Esophagus muscularis mucosa (tissue), 4 donors: Measurements from ENCODE around the gene SND1. TPM values are rescaled to one million over a fixed set of nuclear protein-coding genes. Genes with fewer than 3 reads are reported as not detected.

Source experiments
- DNase-seq: peaks from one replicate; pipeline ENCODE4 v3.0.0-alpha.2; 2017; ENCODE audit errors: extremely low spot score
- H3K27ac ChIP-seq, 4 donors: fragments of 200-600 bp; sonication (generic); replicated peaks in 1 of 4; 1 replicate in 3 of 4; 2 replicates in 1 of 4; pipeline ENCODE4 v1.5.1; 2016 to 2019; ENCODE audit warnings: mild to moderate bottlenecking in 1 of 4
- H3K27me3 ChIP-seq, 4 donors: fragments of 200-600 bp; sonication (generic); one replicate each; pipeline versions ENCODE4 v1.5.1 to v1.6.0; 2016 to 2019
- H3K36me3 ChIP-seq, 4 donors: fragments of 200-600 bp; sonication (generic); one replicate each; pipeline ENCODE4 v1.5.1; 2016 to 2019
- H3K4me1 ChIP-seq, 4 donors: fragments of 200-600 bp; sonication (generic); one replicate each; pipeline ENCODE4 v1.5.1; 2016 to 2019
- H3K4me3 ChIP-seq, 4 donors: fragments of 200-600 bp; sonication (generic); 1 replicate in 2 of 4; 2 replicates in 2 of 4; pipeline ENCODE4 v1.5.1; 2016 to 2019; ENCODE audit warnings: mild to moderate bottlenecking in 4 of 4, moderate library complexity in 1 of 4
- H3K9me3 ChIP-seq, 4 donors: fragments of 200-600 bp; sonication (generic); 1 replicate in 3 of 4; 2 replicates in 1 of 4; pipeline ENCODE4 v1.5.1; 2016 to 2019
- EP300 ChIP-seq: sonication (generic); formaldehyde crosslinking; IDR thresholded peaks from one replicate; pipeline ENCODE4 v1.6.1; 2017; ENCODE audit warnings: antibody characterized with exemption
- POLR2A ChIP-seq: fragments of 450-650 bp; IDR thresholded peaks from one replicate; pipeline ENCODE4 v1.6.1; 2017; ENCODE audit warnings: antibody characterized with exemption, moderate library complexity, mild to moderate bottlenecking, low read depth
- POLR2AphosphoS5 ChIP-seq, 2 donors: sonication (generic); formaldehyde crosslinking; IDR thresholded peaks; one replicate each; pipeline ENCODE4 v1.6.1; 2017; ENCODE audit warnings: antibody characterized with exemption in 2 of 2
- WGBS: methylation state at CpG from one replicate; pipeline ENCODE4 v1.1.5; 2018; 5-methylcytosine and 5-hydroxymethylcytosine counted together
- intact Hi-C: fragments of 100-400 bp; cut with DNase I; formaldehyde crosslinking; loops from one replicate; pipeline ENCODE4 v1.15.1; 2023
- total RNA-seq, 4 donors: library from RNA; depleted of rRNA; stranded (reverse); fragments of >200 nt; gene quantifications; one replicate each; pipeline versions ENCODE4 v1.1.0 to v1.2.1, GENCODE V29; 2016
- TF ChIP-seq, protein P1 (sequence below), 3 experiments: fragments of 200-600 bp in 2 of 3; fragments of 450-650 bp in 1 of 3; sonication (generic) in 2 of 3; IDR thresholded peaks; one replicate each; pipeline ENCODE4 v1.5.1; 2017 to 2019; ENCODE audit warnings: antibody characterized with exemption in 3 of 3, mild to moderate bottlenecking in 2 of 3, moderate library complexity in 1 of 3

SND1 gene
- total RNA-seq, 4 donors from 2014 or later: 71.4 to 91.2 (median 81.3) TPM

DNA sequence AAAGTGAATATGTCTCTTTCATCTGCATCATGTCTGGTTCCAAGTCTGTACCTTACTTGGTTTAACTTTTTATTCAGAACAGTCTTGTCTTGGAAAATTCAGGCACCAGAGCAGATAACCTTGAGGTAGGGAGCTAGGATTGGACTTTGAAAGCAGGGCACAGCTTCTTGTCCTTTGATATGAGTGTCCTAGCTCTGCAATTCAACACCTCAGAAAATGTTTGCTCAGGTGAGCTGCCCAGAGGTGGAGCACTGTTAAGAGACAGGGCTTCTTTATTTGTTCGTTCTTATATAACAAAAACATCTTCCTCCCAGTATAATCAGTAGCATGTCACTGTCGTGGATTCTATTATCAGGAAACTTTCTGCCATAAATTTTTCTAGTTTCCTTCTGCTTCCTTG, 260.9 kb downstream of the SND1 start:
- no peak overlapping the region for H3K27ac ChIP-seq
- WGBS: 86% methylated on average over 2 of the region's 2 CpGs
- intact Hi-C loops: no loop called here
- H3K4me3 ChIP-seq: no peak overlapping the region
- TF ChIP-seq POLR2AphosphoS5 (IDR thresholded peaks at IDR 0.05) (no peak), EP300 (no peak)
- TF ChIP-seq, protein P1, sequence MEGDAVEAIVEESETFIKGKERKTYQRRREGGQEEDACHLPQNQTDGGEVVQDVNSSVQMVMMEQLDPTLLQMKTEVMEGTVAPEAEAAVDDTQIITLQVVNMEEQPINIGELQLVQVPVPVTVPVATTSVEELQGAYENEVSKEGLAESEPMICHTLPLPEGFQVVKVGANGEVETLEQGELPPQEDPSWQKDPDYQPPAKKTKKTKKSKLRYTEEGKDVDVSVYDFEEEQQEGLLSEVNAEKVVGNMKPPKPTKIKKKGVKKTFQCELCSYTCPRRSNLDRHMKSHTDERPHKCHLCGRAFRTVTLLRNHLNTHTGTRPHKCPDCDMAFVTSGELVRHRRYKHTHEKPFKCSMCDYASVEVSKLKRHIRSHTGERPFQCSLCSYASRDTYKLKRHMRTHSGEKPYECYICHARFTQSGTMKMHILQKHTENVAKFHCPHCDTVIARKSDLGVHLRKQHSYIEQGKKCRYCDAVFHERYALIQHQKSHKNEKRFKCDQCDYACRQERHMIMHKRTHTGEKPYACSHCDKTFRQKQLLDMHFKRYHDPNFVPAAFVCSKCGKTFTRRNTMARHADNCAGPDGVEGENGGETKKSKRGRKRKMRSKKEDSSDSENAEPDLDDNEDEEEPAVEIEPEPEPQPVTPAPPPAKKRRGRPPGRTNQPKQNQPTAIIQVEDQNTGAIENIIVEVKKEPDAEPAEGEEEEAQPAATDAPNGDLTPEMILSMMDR (IDR thresholded peaks at IDR 0.05): no peak
- no peaks in the 10 kb centered on the region for H3K9me3 ChIP-seq
- peaks cover 0 to 16% (median 11%) of the 10 kb centered on the region in 4 donors for H3K4me1 ChIP-seq
- DNase-seq: no peak
- no peaks in the 10 kb centered on the region for H3K36me3 ChIP-seq
- H3K27me3 ChIP-seq: no peaks in the 10 kb centered on the region

DNA sequence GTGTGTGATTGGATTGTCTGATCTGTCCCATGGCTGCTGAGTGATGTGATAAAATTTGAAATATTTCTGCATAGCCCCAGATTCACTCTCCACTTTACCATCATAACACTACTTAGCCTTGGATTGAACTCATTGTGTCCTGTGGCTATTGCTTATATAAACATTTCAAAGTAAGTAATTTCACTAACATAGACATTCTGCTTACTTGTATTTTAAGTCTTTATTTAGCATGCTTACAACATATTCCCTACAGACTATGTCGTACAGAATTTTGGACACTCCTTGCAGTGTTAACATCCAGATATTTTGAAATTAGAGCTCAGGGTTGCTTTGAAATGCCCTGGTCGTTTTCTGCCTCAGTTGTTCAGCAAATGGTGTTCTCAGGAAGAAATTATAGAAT, 261.7 kb downstream of the SND1 start:
- H3K36me3 ChIP-seq: no peaks in the 10 kb centered on the region
- DNase-seq: no peak
- 53% methylated on average over 2 of the region's 2 CpGs for WGBS
- H3K4me1 ChIP-seq: peaks cover 0 to 16% (median 11%) of the 10 kb centered on the region in 4 donors
- intact Hi-C loops: no loop called here
- no peaks in the 10 kb centered on the region for H3K9me3 ChIP-seq
- TF ChIP-seq, protein P1 (IDR thresholded peaks at IDR 0.05): no peak
- no peaks in the 10 kb centered on the region for H3K27me3 ChIP-seq
- no peak overlapping the region for H3K27ac ChIP-seq
- H3K4me3 ChIP-seq: no peak overlapping the region

DNA sequence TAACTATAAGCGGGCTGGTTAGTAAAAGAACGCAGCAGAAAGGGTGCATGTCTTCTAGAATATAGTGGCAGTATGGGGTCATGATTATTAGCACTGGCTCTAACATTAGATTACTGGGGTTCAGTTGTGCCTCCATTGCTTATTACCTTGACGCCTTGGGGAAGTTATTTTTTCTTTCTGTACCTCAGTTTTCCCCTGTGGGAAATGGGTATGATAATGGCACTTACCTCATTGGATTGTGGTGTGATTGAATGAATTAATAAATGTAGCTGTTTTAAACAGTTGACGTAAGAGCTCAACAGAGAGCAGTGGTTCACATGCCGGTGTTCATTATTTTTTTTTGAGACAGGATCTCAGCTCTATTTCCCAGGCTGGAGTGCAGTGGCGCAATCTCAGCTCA, 262.7 kb downstream of the SND1 start:
- peaks cover 0 to 16% (median 11%) of the 10 kb centered on the region in 4 donors for H3K4me1 ChIP-seq
- H3K4me3 ChIP-seq: no peak overlapping the region
- H3K36me3 ChIP-seq: no peaks in the 10 kb centered on the region
- H3K9me3 ChIP-seq: no peaks in the 10 kb centered on the region
- no peak for DNase-seq
- WGBS: 97% methylated on average over 6 of the region's 6 CpGs
- no peaks in the 10 kb centered on the region for H3K27me3 ChIP-seq
- TF ChIP-seq POLR2A (no peak), EP300 (no peak), POLR2AphosphoS5 (IDR thresholded peaks at IDR 0.05) (no peak)
- TF ChIP-seq, protein P1 (IDR thresholded peaks at IDR 0.05): no peak
- no peak overlapping the region for H3K27ac ChIP-seq
- intact Hi-C loops: no loop called here

DNA sequence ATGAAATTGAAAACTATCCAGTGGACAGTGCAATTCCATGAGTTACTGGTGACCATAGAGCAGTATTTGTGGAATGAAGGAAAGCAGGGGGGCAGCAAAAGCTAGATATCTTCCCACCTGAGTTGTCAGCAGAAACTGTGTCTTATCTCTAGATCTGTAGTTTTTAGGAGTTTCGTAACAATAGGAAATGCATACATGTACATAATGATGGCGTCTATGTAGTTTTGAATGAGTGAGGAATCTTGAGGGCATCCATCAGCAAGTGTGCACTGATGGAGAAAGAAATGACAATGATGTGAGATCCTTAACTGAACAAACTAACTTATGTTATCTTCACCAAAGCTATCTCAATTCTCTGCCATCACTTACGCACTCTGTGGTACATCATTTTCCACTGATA, 264.7 kb downstream of the SND1 start:
- WGBS: 96% methylated on average over 3 of the region's 3 CpGs
- TF ChIP-seq POLR2AphosphoS5 (IDR thresholded peaks at IDR 0.05): no peak
- TF ChIP-seq, protein P1 (IDR thresholded peaks at IDR 0.05): no peak
- no peak for TF ChIP-seq EP300
- no peak for TF ChIP-seq POLR2A
- H3K4me1 ChIP-seq: peaks cover 0 to 16% (median 11%) of the 10 kb centered on the region in 4 donors

DNA sequence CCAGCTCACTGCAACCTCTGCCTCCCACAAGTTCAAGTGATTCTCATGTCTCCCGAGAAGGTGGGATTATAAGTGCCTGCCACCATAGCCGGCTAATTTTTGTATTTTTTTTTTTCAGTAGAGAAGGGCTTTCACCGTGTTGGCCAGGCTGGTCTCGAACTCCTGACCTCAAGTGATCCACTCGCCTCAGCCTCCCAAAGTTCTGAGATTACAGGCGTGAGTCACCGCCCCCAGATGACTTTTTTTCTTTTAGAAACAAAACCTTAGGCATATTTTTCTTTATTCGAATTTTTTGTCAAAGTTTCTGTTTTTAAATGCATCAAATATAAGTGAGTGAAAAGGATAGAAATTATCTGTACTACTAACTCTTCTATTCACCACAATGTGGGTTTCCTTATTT, 266.1 kb downstream of the SND1 start:
- H3K36me3 ChIP-seq: no peaks in the 10 kb centered on the region
- H3K27ac ChIP-seq: no peak overlapping the region
- H3K4me1 ChIP-seq: peaks cover 0 to 13% (median 11%) of the 10 kb centered on the region in 4 donors
- H3K27me3 ChIP-seq: no peaks in the 10 kb centered on the region
- DNase-seq: no peak
- no peaks in the 10 kb centered on the region for H3K9me3 ChIP-seq
- no peak overlapping the region for H3K4me3 ChIP-seq
- 95% methylated on average over 8 of the region's 8 CpGs for WGBS
- intact Hi-C loops: no loop called here
- TF ChIP-seq POLR2AphosphoS5 (IDR thresholded peaks at IDR 0.05) (no peak), POLR2A (no peak), EP300 (no peak)
- TF ChIP-seq, protein P1 (IDR thresholded peaks at IDR 0.05): no peak

More for the DNA sequence above, 264.7 kb downstream of the SND1 start:
- intact Hi-C loops: no loop called here
- Histone ChIP-seq H3K27ac (no peak overlapping the region), H3K27me3 (no peaks in the 10 kb centered on the region), H3K9me3 (no peaks in the 10 kb centered on the region), H3K36me3 (no peaks in the 10 kb centered on the region), H3K4me3 (no peak overlapping the region)
- no peak for DNase-seq
